BLaER1 (cell line): Measurements from ENCODE around the gene ALS2.

Experiments
- H3K27ac ChIP-seq: shearing (Covaris generic); formaldehyde crosslinking; 2 replicates; pipeline ENCODE4 v1.8.1; 2022
- H3K27me3 ChIP-seq: shearing (Covaris generic); formaldehyde crosslinking; 2 replicates; pipeline ENCODE4 v1.8.1; 2022
- H3K36me3 ChIP-seq: shearing (Covaris generic); formaldehyde crosslinking; 2 replicates; pipeline ENCODE4 v1.8.1; 2022
- H3K4me1 ChIP-seq: shearing (Covaris generic); formaldehyde crosslinking; 2 replicates; pipeline ENCODE4 v1.8.1; 2022
- H3K4me2 ChIP-seq: shearing (Covaris generic); formaldehyde crosslinking; 2 replicates; pipeline ENCODE4 v1.8.1; 2022
- H3K4me3 ChIP-seq: shearing (Covaris generic); formaldehyde crosslinking; 2 replicates; pipeline ENCODE4 v1.8.1; 2022
- H3K9ac ChIP-seq: shearing (Covaris generic); formaldehyde crosslinking; 2 replicates; pipeline ENCODE4 v1.8.1; 2022
- H3K9me3 ChIP-seq: shearing (Covaris generic); formaldehyde crosslinking; 2 replicates; pipeline ENCODE4 v1.8.1; 2022
- H4K20me1 ChIP-seq: shearing (Covaris generic); formaldehyde crosslinking; 2 replicates; pipeline ENCODE4 v1.8.1; 2022
- Cebpa-rat ChIP-seq: shearing (Covaris generic); IDR thresholded peaks from 2 replicates; pipeline ENCODE4 v1.8.1; 2022

ALS2 gene

GRCh38 chr2:201730651-201731285, 50.0 kb downstream of the ALS2 start:
- Histone ChIP-seq H4K20me1 (no peaks in the 10 kb centered on the region), H3K36me3 (peaks cover 45% of the 10 kb centered on the region), H3K9ac (no peak overlapping the region), H3K4me3 (no peak overlapping the region), H3K4me1 (no peaks in the 10 kb centered on the region), H3K4me2 (no peak overlapping the region), H3K9me3 (0 out of 2 replicates have a peak, but pooled peaks cover 5% of the 10 kb centered on the region), H3K27me3 (no peaks in the 10 kb centered on the region), H3K27ac (no peak overlapping the region)
- TF ChIP-seq Cebpa-rat, result no peak

GRCh38 chr2:201715459-201715858, 65.3 kb downstream of the ALS2 start:
- no peaks in the 10 kb centered on the region for H4K20me1 ChIP-seq
- no peak overlapping the region for H3K9ac ChIP-seq
- no peak overlapping the region for H3K4me3 ChIP-seq
- H3K36me3 ChIP-seq, result peaks cover 54% of the 10 kb centered on the region
- H3K4me2 ChIP-seq, result no peak overlapping the region
- no peaks in the 10 kb centered on the region for H3K4me1 ChIP-seq
- no peak overlapping the region for H3K27ac ChIP-seq
- TF ChIP-seq Cebpa-rat, result no peak
- H3K9me3 ChIP-seq, result peaks cover 13% of the 10 kb centered on the region; the same call in 1 of the 2 replicates
- no peaks in the 10 kb centered on the region for H3K27me3 ChIP-seq

- H3K9me3 ChIP-seq, result no peaks in the 10 kb centered on the region
- H3K4me1 ChIP-seq, result no peaks in the 10 kb centered on the region
- no peak overlapping the region for H3K4me3 ChIP-seq
- H3K4me2 ChIP-seq, result no peak overlapping the region
- H3K9ac ChIP-seq, result no peak overlapping the region
- no peaks in the 10 kb centered on the region for H4K20me1 ChIP-seq
- peaks cover 57% of the 10 kb centered on the region for H3K36me3 ChIP-seq
- H3K27ac ChIP-seq, result no peak overlapping the region
- no peak for TF ChIP-seq Cebpa-rat
- no peaks in the 10 kb centered on the region for H3K27me3 ChIP-seq
Observed at GRCh38 chr2:201712726-201713125, 68.0 kb downstream of the ALS2 start.

GRCh38 chr2:201709747-201710146, 71.0 kb downstream of the ALS2 start:
- Histone ChIP-seq H3K4me3 (no peak overlapping the region), H3K9ac (no peak overlapping the region), H3K36me3 (peaks cover 56% of the 10 kb centered on the region), H4K20me1 (no peaks in the 10 kb centered on the region), H3K9me3 (no peaks in the 10 kb centered on the region), H3K27me3 (no peaks in the 10 kb centered on the region), H3K4me2 (no peak overlapping the region), H3K27ac (no peak overlapping the region), H3K4me1 (peaks cover 6% of the 10 kb centered on the region; the same call in 1 of the 2 replicates)
- no peak for TF ChIP-seq Cebpa-rat

GRCh38 chr2:201709049-201709448, 71.7 kb downstream of the ALS2 start:
- Histone ChIP-seq H3K36me3 (peaks cover 56% of the 10 kb centered on the region), H3K4me2 (no peak overlapping the region), H3K4me1 (peaks cover 6% of the 10 kb centered on the region; the same call in 1 of the 2 replicates), H3K27me3 (no peaks in the 10 kb centered on the region), H3K27ac (no peak overlapping the region), H4K20me1 (no peaks in the 10 kb centered on the region), H3K4me3 (no peak overlapping the region), H3K9me3 (no peaks in the 10 kb centered on the region), H3K9ac (no peak overlapping the region)
- no peak for TF ChIP-seq Cebpa-rat

- TF ChIP-seq Cebpa-rat, result no peak
- no peak overlapping the region for H3K9ac ChIP-seq
- H3K9me3 ChIP-seq, result no peaks in the 10 kb centered on the region
- peaks cover 55% of the 10 kb centered on the region for H3K36me3 ChIP-seq
- no peak overlapping the region for H3K4me3 ChIP-seq
- H3K4me1 ChIP-seq, result peaks cover 6% of the 10 kb centered on the region; the same call in 1 of the 2 replicates
- H3K27ac ChIP-seq, result no peak overlapping the region
- H3K4me2 ChIP-seq, result no peak overlapping the region
- no peaks in the 10 kb centered on the region for H3K27me3 ChIP-seq
- H4K20me1 ChIP-seq, result no peaks in the 10 kb centered on the region
Observed at GRCh38 chr2:201707753-201708152, 73.0 kb downstream of the ALS2 start.

- Histone ChIP-seq H4K20me1 (no peaks in the 10 kb centered on the region), H3K9me3 (no peaks in the 10 kb centered on the region), H3K4me3 (no peak overlapping the region), H3K36me3 (peaks cover 58% of the 10 kb centered on the region), H3K27ac (no peak overlapping the region), H3K9ac (no peak overlapping the region), H3K4me1 (peaks cover 6% of the 10 kb centered on the region; the same call in 1 of the 2 replicates), H3K4me2 (no peak overlapping the region), H3K27me3 (no peaks in the 10 kb centered on the region)
- no peak for TF ChIP-seq Cebpa-rat
Observed at GRCh38 chr2:201707142-201707541, 73.6 kb downstream of the ALS2 start.

- H3K27ac ChIP-seq, result no peak overlapping the region
- H3K4me3 ChIP-seq, result no peak overlapping the region
- no peaks in the 10 kb centered on the region for H3K27me3 ChIP-seq
- H4K20me1 ChIP-seq, result no peaks in the 10 kb centered on the region
- H3K4me1 ChIP-seq, result peaks cover 6% of the 10 kb centered on the region; the same call in 1 of the 2 replicates
- H3K9me3 ChIP-seq, result no peaks in the 10 kb centered on the region
- H3K36me3 ChIP-seq, result peaks cover 61% of the 10 kb centered on the region
- H3K9ac ChIP-seq, result no peak overlapping the region
- no peak for TF ChIP-seq Cebpa-rat
- H3K4me2 ChIP-seq, result no peak overlapping the region
Observed at GRCh38 chr2:201704536-201704935, 76.2 kb downstream of the ALS2 start.

- Histone ChIP-seq H3K4me2 (no peak overlapping the region), H4K20me1 (no peaks in the 10 kb centered on the region), H3K9ac (no peak overlapping the region), H3K27ac (no peak overlapping the region), H3K9me3 (no peaks in the 10 kb centered on the region), H3K4me3 (no peak overlapping the region), H3K36me3 (peaks cover 42% of the 10 kb centered on the region), H3K4me1 (no peaks in the 10 kb centered on the region), H3K27me3 (no peaks in the 10 kb centered on the region)
- no peak for TF ChIP-seq Cebpa-rat
Observed at GRCh38 chr2:201701646-201702045, 79.1 kb downstream of the ALS2 start.

- Histone ChIP-seq H3K36me3 (peaks cover 24% of the 10 kb centered on the region), H3K4me1 (no peaks in the 10 kb centered on the region), H3K9ac (no peak overlapping the region), H3K27me3 (no peaks in the 10 kb centered on the region), H3K9me3 (no peaks in the 10 kb centered on the region), H3K27ac (no peak overlapping the region), H4K20me1 (no peaks in the 10 kb centered on the region), H3K4me3 (no peak overlapping the region), H3K4me2 (no peak overlapping the region)
- TF ChIP-seq Cebpa-rat, result no peak
Observed at GRCh38 chr2:201699416-201699815, 81.3 kb downstream of the ALS2 start.
